ENCODE results near the gene SNX13.
A peak's percentile ranks its signal among the peaks of the same experiment; 100 is the strongest.
"Not testable (repeated sequence)": the region's sequence is repeated elsewhere in the genome, so short reads cannot be mapped to it uniquely, and the experiment has no call there.

SNX13 gene

GRCh38 chr7:17822547-17823173 lies 117.6 kb downstream of the SNX13 start:
- DNase-seq (ENCODE audit: low read depth, low spot score) = peak; percentile 16
- Histone ChIP-seq H3K9me3 (ENCODE audit: low read depth, low read length) (no peaks in the 10 kb centered on the region), H3K9ac (ENCODE audit: insufficient read length) (no peak overlapping the region), H3K36me3 (ENCODE audit: insufficient read depth, low read length) (peaks cover 4% of the 10 kb centered on the region; the same call in 1 of the 2 replicates), H3K27ac (no peak overlapping the region), H3K4me3 (no peak overlapping the region)
- no peak for TF ChIP-seq FOXP2 (optimal IDR thresholded peaks at IDR 0.05; ENCODE audit: control extremely low read depth, extremely low read length, insufficient read depth)
- no peak for TF ChIP-seq POLR2AphosphoS5 (IDR thresholded peaks at IDR 0.05; ENCODE audit: borderline replicate concordance, low read depth, low read length)
- TF ChIP-seq EZH2 (IDR thresholded peaks at IDR 0.05) = no peak

- Histone ChIP-seq H3K4me3 (no peak overlapping the region), H3K36me3 (ENCODE audit: insufficient read depth, low read length) (peaks cover 11% of the 10 kb centered on the region), H3K9ac (ENCODE audit: insufficient read length) (no peak overlapping the region), H3K9me3 (ENCODE audit: low read depth, low read length) (no peaks in the 10 kb centered on the region; the same call in 1 of the 2 replicates), H3K27ac (no peak overlapping the region)
- TF ChIP-seq FOXP2 (optimal IDR thresholded peaks at IDR 0.05; ENCODE audit: control extremely low read depth, extremely low read length, insufficient read depth) (no peak), POLR2AphosphoS5 (IDR thresholded peaks at IDR 0.05; ENCODE audit: borderline replicate concordance, low read depth, low read length) (no peak), EZH2 (IDR thresholded peaks at IDR 0.05) (no peak)
- DNase-seq (ENCODE audit: low read depth, low spot score) = no peak
Observed at GRCh38 chr7:17816903-17817302, 123.4 kb downstream of the SNX13 start.

DNA sequence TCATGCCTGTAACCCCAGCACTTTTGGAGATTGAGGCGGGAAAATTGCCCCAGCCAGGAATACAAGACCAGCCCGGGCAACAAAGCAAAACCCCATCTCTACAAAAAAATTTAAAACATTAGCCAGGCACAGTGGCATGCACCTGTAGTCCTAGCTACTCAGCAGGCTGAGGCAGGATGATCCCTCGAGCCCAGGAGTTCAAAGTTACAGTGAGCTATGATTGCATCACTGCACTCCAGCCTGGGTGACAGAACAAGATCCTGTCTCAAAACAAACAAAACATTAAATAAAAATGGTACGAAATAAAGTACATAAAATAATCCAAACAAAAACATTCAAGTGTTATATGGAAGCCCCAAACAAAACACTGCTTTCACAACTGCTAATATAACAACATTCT lies 125.0 kb downstream of the SNX13 start:
- Histone ChIP-seq H3K9ac (ENCODE audit: insufficient read length) (no peak overlapping the region), H3K9me3 (ENCODE audit: low read depth, low read length) (no peaks in the 10 kb centered on the region; the same call in 1 of the 2 replicates), H3K4me3 (no peak overlapping the region), H3K27ac (no peak overlapping the region), H3K36me3 (ENCODE audit: insufficient read depth, low read length) (peaks cover 11% of the 10 kb centered on the region)
- no peak for DNase-seq (ENCODE audit: low read depth, low spot score)
- TF ChIP-seq FOXP2 (optimal IDR thresholded peaks at IDR 0.05; ENCODE audit: control extremely low read depth, extremely low read length, insufficient read depth) = no peak
- no peak for TF ChIP-seq POLR2AphosphoS5 (IDR thresholded peaks at IDR 0.05; ENCODE audit: borderline replicate concordance, low read depth, low read length)
- no peak for TF ChIP-seq EZH2 (IDR thresholded peaks at IDR 0.05)

DNA sequence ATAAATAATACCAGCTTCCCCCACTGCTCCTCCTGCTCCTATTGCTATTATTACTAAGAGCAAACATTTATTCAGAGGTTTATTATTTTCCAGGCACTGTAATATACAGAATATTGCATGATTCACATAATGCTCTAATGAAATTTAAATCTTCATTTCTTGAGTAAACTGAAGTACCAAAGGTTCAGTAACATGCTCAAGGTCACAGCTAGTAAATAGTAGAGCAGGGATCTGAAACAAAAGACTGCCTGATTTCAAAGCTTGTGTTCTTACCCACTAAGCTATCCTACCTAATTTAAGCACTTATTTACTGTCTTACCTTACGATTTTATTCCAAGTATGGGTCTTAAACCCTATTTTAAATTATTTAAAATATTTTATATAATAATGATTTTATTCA lies 126.2 kb downstream of the SNX13 start:
- H3K9ac ChIP-seq (ENCODE audit: insufficient read length) = no peak overlapping the region
- no peak for DNase-seq (ENCODE audit: low read depth, low spot score)
- H3K27ac ChIP-seq = no peak overlapping the region
- no peaks in the 10 kb centered on the region; the same call in 1 of the 2 replicates for H3K9me3 ChIP-seq (ENCODE audit: low read depth, low read length)
- H3K36me3 ChIP-seq (ENCODE audit: insufficient read depth, low read length) = peaks cover 11% of the 10 kb centered on the region
- TF ChIP-seq EZH2 (IDR thresholded peaks at IDR 0.05) (no peak), POLR2AphosphoS5 (IDR thresholded peaks at IDR 0.05; ENCODE audit: borderline replicate concordance, low read depth, low read length) (no peak), FOXP2 (optimal IDR thresholded peaks at IDR 0.05; ENCODE audit: control extremely low read depth, extremely low read length, insufficient read depth) (no peak)
- no peak overlapping the region for H3K4me3 ChIP-seq

DNA sequence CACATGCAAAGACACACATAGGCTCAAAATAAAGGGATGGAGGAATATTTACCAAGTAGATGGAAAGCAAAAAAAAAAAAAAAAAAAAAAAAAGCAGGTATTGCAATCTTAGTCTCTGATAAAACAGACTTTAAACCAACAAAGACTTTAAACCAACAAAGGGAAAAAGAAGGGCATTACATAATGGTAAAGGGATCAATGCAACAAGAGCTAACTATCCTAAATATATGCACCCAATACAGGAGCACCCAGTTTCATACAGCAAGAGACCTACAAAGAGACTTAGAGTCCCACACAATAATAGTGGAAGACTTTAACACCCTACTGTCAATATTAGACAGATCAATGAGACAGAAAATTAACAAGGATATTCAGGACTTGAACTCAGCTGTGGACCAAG lies 131.1 kb downstream of the SNX13 start:
- H3K27ac ChIP-seq; H3K9ac ChIP-seq (ENCODE audit: insufficient read length); H3K9me3 ChIP-seq (ENCODE audit: low read depth, low read length); DNase-seq (ENCODE audit: low read depth, low spot score); H3K4me3 ChIP-seq: not testable (repeated sequence)
- H3K36me3 ChIP-seq (ENCODE audit: insufficient read depth, low read length) = peaks cover 14% of the 10 kb centered on the region

DNA sequence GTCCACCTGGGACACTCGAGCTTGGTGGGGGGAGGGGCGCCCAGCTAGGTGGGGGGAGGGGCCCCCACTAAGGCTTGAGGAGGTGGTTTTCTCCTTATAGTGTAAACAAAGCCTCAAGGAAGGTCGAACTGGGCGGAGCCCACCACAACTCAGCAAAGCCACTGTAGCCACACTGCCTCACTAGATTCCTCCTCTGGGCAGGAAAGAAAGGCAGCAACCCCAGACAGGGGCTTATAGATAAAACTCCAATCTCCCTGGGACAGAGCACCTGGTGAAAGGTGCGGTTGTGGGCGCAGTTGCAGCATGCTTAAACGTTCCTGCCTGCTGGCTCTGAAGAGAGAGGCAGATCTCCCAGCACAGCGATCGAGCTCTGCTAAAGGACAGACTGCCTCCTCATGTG lies 133.1 kb downstream of the SNX13 start:
- Histone ChIP-seq H3K9me3 (ENCODE audit: low read depth, low read length) (no peaks in the 10 kb centered on the region), H3K27ac (no peak overlapping the region), H3K36me3 (ENCODE audit: insufficient read depth, low read length) (peaks cover 19% of the 10 kb centered on the region), H3K9ac (ENCODE audit: insufficient read length) (no peak overlapping the region), H3K4me3 (no peak overlapping the region)
- DNase-seq (ENCODE audit: low read depth, low spot score) = no peak
- TF ChIP-seq FOXP2 (optimal IDR thresholded peaks at IDR 0.05; ENCODE audit: control extremely low read depth, extremely low read length, insufficient read depth) (no peak), POLR2AphosphoS5 (IDR thresholded peaks at IDR 0.05; ENCODE audit: borderline replicate concordance, low read depth, low read length) (no peak), EZH2 (IDR thresholded peaks at IDR 0.05) (no peak)

GRCh38 chr7:17806631-17807030 lies 133.7 kb downstream of the SNX13 start:
- Histone ChIP-seq H3K9ac (ENCODE audit: insufficient read length) (no peak overlapping the region), H3K27ac (no peak overlapping the region), H3K36me3 (ENCODE audit: insufficient read depth, low read length) (peaks cover 24% of the 10 kb centered on the region), H3K9me3 (ENCODE audit: low read depth, low read length) (no peaks in the 10 kb centered on the region), H3K4me3 (no peak overlapping the region)
- no peak for DNase-seq (ENCODE audit: low read depth, low spot score)
- TF ChIP-seq POLR2AphosphoS5 (IDR thresholded peaks at IDR 0.05; ENCODE audit: borderline replicate concordance, low read depth, low read length) (no peak), EZH2 (IDR thresholded peaks at IDR 0.05) (no peak), FOXP2 (optimal IDR thresholded peaks at IDR 0.05; ENCODE audit: control extremely low read depth, extremely low read length, insufficient read depth) (no peak)

- H3K4me3 ChIP-seq = no peak overlapping the region
- peaks cover 56% of the 10 kb centered on the region for H3K36me3 ChIP-seq (ENCODE audit: insufficient read depth, low read length)
- no peak overlapping the region for H3K27ac ChIP-seq
- DNase-seq (ENCODE audit: low read depth, low spot score) = no peak
- TF ChIP-seq EZH2 (IDR thresholded peaks at IDR 0.05) = no peak
- TF ChIP-seq FOXP2 (optimal IDR thresholded peaks at IDR 0.05; ENCODE audit: control extremely low read depth, extremely low read length, insufficient read depth) = no peak
- TF ChIP-seq POLR2AphosphoS5 (IDR thresholded peaks at IDR 0.05; ENCODE audit: borderline replicate concordance, low read depth, low read length) = no peak
- H3K9ac ChIP-seq (ENCODE audit: insufficient read length) = no peak overlapping the region
- no peaks in the 10 kb centered on the region for H3K9me3 ChIP-seq (ENCODE audit: low read depth, low read length)
Observed at GRCh38 chr7:17802056-17802455, 138.2 kb downstream of the SNX13 start.
